Stimulated activated CD4-positive, alpha-beta T cell treated with anti-CD3 and anti-CD28 coated beads, Interleukin-1b, Interleukin-23, amount 100 ng/mL, for 4 hours (primary cell): ENCODE results near the gene INO80C.
"Not testable (repeated sequence)": the region's sequence is repeated elsewhere in the genome, so short reads cannot be mapped to it uniquely, and the experiment has no call there.

ENCODE experiments used
- DNase-seq, 2 donors: peaks; one replicate each; pipeline ENCODE4 v3.0.0-alpha.2; 2020; ENCODE audit warnings: low read depth in 2 of 2

The INO80C gene

DNA sequence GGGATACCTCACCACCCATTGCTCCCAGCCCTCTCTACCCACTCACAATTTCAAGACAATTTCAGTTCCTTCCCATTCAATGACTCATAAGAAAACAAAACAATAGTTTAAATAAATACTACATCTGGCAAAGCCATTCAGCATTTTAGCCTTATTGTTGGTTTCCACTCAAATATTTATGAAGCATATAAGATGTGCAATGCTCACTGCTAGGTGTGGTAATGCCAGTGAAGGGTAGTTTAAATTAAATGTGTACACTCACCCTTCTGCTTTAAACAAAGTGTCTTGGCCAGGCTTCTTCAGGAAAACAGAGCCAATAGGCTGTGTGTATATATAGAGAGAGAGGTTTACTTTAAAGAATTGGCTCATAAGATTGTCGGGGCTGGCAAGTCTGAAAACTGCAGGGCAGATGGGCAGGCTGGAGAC, 37.0 kb downstream of the INO80C start:
- DNase-seq: no peak

GRCh38 chr18:35459997-35460396, 37.8 kb downstream of the INO80C start:
- DNase-seq: no peak

DNA sequence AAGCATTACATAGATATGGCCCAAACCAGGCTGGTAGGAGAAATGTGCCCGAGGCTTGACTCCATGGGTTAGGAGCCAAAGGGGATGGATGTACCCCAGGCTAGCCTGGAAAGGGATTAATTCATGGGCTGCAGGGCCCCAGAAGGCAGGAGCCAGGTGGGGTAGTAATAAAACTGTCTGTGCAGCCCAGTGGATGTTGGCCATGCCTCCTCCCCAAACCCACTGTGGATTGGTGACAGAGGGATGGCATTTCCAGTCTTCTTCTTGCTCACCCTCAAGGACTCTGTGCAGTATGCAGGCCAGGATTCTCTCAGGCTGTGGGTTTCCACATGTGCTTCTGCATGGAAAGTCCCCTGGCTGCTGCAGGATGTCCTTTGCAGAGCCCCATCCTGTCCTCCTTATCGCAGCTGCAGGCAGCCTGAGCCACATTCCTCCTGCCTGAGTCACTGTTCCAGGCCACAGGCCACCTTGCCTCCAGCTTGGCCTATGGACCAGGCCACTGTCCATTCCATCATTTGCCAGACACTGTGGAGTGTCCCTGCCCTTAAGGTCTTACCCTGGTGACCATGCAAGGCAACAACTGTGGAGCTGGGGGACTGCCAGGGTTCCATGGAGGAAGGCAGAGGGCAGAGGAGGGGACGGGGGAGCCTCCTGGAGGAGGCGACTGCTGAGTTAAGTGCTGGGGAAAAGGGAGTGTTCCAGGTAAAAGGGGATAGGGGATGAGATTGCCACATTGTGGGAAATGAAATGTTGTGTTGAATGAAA, 38.9 kb downstream of the INO80C start:
- no peak for DNase-seq

DNA sequence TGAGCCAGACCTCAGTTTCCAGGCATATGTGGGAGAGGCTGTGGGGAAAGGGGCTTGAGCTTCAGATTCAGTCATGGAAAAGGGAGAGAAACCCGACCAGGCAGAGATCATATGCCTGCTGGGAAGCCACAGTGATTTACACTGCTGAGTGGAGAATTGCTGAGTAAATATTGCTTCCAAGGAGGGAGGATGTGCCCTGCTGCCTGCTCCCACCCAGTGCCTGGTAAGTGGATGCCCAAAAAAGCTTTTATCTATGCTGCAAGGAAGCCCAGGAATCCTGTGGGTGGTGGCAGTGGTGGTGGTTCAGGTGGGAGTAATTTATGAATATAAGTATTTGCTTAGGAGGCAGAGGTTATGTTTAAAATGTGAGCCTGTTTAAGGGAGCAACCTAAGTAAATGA, 39.5 kb downstream of the INO80C start:
- DNase-seq: no peak

- no peak for DNase-seq
Measured at GRCh38 chr18:35457140-35457704, 40.5 kb downstream of the INO80C start.

GRCh38 chr18:35455926-35456763, 41.6 kb downstream of the INO80C start:
- DNase-seq: no peak

- DNase-seq: no peak
Measured at GRCh38 chr18:35454803-35455202, 43.0 kb downstream of the INO80C start.

- DNase-seq: not testable (repeated sequence)
Measured at GRCh38 chr18:35453065-35453464, 44.7 kb downstream of the INO80C start.

GRCh38 chr18:35451916-35452315, 45.8 kb downstream of the INO80C start:
- no peak for DNase-seq

DNA sequence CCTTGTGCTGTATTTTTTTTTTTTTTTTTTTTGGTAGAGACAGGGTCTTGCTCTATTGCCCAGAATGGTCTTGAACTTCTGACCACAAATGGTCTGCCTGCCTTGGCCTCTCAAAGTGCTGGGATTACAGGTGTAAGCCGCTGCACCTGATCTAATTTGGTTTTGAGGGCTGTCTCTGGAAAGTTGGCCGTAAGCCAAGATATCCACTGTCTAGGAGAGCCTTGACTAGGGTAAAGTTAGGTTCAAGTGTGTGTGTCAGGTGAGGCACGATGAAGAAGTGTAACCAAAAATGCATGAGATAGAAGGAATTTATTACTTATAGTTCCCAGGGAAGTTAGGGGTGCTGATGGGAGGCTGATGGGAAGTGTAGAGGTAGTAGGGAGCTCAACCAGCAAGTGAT, 46.7 kb downstream of the INO80C start:
- no peak for DNase-seq

GRCh38 chr18:35444636-35445035, 53.1 kb downstream of the INO80C start:
- DNase-seq: no peak

GRCh38 chr18:35443847-35444246, 53.9 kb downstream of the INO80C start:
- DNase-seq: no peak

GRCh38 chr18:35443434-35443833, 54.3 kb downstream of the INO80C start:
- no peak for DNase-seq

GRCh38 chr18:35442701-35443100, 55.1 kb downstream of the INO80C start:
- no peak for DNase-seq

- DNase-seq: no peak
Measured at GRCh38 chr18:35441857-35442595, 55.7 kb downstream of the INO80C start.

- no peak for DNase-seq
Measured at GRCh38 chr18:35438480-35439234, 59.1 kb downstream of the INO80C start.

GRCh38 chr18:35437836-35438235, 59.9 kb downstream of the INO80C start:
- no peak for DNase-seq

- no peak for DNase-seq
Measured at GRCh38 chr18:35436076-35436649, 61.6 kb downstream of the INO80C start.

GRCh38 chr18:35435401-35435800, 62.4 kb downstream of the INO80C start:
- DNase-seq: no peak

DNA sequence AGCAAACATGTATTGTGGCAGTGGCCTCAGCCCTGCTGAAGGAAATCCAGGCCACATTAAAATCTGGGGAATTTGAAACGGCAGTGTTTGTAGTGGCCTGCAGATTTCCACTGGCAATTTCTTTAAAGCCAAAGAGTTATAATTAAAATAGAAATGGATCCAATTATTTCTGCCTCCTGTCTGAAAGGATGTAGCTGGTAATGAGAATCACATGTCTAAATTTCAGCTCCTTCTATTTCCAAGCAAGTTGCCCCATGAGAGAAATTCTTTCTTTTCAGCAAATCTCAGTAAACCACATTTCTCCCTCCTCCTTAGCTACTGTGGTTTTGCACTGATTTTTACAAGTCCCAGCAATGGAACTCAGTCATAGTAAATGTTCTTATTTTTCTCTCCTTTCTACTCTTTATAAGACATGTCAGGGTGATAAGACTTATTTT, 65.2 kb downstream of the INO80C start:
- no peak for DNase-seq

GRCh38 chr18:35431374-35431741, 66.4 kb downstream of the INO80C start:
- DNase-seq: no peak
